Stimulated activated CD8-positive, alpha-beta memory T cell treated with anti-CD3 and anti-CD28 coated beads, Interleukin-12 subunit alpha, Interleukin-12 subunit beta, amount 100 ng/mL, for 4 hours (primary cell): Measurements from ENCODE around the gene RCBTB2.
"Not testable (repeated sequence)": the region's sequence is repeated elsewhere in the genome, so short reads cannot be mapped to it uniquely, and the experiment has no call there.

Experiments
- DNase-seq: peaks from one replicate; pipeline ENCODE4 v3.0.0-alpha.2; 2020; ENCODE audit warnings: low read depth

The RCBTB2 gene

GRCh38 chr13:48493066-48493765 is 39.7 kb downstream of the RCBTB2 start:
- DNase-seq = no peak

DNA sequence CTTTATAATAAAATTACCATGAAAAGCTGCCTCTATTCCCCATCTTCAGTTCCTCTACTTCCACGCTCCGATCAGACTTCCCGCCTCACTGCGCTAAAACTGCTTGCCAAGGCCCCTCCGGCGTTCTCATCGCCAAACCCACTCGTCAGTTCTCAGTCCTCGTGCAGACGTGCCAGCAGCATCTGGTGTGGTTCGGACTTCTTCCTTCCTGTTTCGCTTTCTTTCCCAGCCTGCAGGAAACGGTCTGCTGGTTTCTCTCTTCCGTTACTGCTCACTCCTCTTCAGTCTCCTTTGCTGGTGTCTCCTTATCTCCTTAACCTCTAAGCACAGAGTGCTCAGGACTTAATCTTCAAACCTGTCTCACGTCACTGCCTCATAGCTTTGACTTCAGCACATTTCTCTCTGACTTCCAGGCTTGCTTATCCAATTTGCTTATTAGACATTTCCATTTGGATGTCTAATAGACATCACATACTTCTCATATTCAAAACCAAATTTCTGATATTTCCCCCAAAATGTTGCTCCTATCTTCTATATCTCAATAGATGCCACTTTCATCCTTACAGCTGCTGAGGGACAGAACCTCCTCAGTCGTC is 40.3 kb downstream of the RCBTB2 start:
- peak; percentile 55 for DNase-seq

DNA sequence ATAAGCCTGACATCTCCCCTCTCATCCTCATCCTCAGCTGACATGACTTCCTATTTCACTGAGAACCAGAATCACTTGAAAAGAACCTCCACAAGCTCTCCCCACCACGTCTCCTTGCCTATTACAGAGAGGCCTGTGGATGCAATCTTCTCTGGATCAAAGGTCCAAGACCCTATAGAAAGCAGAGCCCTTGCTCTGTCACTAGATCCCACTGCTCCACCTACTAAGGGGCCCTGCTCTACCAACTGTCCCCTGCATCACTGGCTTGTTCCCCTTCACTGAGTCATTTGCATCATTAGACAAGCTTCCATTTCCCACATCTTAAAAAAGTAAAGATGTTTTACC is 40.8 kb downstream of the RCBTB2 start:
- DNase-seq = no peak

DNA sequence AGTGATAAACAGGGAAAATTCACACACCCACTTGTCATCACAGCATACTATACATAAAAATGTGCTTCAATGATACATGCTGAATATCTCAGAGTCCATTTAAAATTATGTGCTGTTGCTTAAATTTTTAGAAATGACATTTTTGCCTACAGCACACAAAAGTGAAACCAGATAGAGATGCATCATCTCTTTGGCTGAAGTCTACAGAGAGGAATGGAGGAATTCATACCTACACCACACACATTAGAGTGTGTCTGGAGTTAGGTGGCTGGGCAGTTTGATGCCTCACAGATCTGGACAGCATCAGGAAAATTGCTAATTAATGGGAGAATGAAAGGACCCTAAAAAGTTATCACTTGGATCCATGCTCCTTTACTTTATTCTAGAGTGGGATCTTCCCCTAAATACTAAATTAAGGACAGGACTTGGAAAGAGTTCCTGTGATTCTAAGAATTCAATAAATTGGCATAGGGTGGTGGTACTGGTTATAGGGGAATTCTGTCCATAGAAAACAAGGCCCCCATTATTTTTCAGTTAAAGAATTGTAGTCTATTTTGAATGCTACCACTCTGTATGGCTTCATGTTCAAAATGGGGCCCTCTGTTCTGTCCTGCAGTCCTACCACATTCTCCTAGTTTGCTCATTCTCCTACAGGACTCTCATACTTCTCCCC is 41.3 kb downstream of the RCBTB2 start:
- DNase-seq = no peak

GRCh38 chr13:48490241-48490640 is 42.6 kb downstream of the RCBTB2 start:
- DNase-seq = no peak

DNA sequence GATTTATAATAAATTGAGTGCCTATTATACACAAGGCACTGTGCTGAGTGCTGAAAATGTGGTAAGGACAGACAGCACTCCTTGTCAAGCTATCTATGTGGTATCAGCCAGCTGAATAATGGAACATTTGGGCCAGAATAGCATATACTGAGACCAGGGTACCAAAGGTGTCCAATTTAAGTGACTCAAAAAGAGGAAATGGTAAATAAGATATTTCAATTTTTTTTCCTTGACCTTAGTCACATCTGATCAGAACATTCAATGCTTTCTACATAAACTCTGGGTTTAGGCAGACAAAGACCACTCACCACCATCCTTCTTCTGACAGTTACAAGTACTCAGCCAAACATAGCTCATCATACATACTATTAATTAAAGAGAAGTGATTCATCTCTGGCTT is 43.2 kb downstream of the RCBTB2 start:
- DNase-seq = no peak

DNA sequence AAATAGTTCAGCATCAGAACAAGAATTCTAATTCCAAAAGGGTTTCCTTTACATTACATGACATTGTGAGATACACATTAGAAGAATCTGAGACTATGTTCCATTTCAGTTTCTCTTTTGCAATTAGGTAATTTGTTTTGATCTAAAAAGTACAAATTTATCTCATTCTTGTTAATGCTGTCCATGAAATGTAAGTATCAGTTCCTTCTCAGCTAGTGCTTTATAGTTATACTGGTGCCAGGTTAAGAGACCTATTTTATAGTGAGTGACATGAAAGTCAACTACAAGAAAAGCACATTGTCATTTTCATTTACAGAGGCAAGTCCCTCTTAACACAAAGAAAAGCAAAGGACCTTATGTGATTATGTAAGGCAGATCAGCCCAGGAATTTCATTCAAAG is 43.9 kb downstream of the RCBTB2 start:
- no peak for DNase-seq

GRCh38 chr13:48487968-48488367 is 44.9 kb downstream of the RCBTB2 start:
- DNase-seq = no peak

GRCh38 chr13:48486836-48487235 is 46.0 kb downstream of the RCBTB2 start:
- DNase-seq = no peak

GRCh38 chr13:48486362-48486761 is 46.5 kb downstream of the RCBTB2 start:
- no peak for DNase-seq

DNA sequence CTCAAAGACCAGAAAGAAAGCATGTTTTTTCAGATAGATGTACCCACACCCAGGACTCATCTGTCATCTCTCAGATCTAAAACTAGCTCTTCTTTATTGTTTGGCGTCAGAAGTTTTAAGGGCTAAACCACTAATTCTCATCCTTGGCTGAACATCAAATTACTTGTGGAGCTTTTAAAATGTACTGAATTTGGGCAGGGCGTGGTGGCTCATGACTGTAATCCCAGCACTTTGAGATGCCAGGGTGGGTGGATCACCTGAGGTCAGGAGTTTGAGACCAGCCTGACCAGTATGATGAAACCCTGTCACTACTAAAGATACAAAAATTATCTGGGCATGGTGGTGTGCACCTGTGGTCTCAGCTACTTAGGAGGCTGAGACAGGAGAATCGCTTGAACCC is 47.4 kb downstream of the RCBTB2 start:
- no peak for DNase-seq

GRCh38 chr13:48483575-48483974 is 49.3 kb downstream of the RCBTB2 start:
- no peak for DNase-seq

DNA sequence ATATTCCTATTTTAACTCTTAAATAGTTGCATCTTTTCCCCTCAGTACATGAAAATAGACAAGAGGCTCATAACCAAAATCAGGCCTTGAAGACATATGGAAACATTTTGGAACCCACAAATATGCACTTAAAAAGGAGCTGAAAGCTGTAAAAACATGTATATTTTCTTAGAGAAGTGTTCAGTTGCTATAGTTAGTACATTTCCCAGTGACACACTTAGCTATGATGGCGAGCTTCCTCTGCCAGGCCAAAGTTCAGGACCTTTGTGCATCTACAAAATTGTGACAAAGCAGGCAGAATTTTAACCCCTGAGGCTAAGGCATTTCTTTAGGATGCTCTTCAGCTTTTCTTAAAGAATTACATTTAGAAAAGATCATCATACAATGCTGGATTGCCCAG is 54.5 kb downstream of the RCBTB2 start:
- no peak for DNase-seq

DNA sequence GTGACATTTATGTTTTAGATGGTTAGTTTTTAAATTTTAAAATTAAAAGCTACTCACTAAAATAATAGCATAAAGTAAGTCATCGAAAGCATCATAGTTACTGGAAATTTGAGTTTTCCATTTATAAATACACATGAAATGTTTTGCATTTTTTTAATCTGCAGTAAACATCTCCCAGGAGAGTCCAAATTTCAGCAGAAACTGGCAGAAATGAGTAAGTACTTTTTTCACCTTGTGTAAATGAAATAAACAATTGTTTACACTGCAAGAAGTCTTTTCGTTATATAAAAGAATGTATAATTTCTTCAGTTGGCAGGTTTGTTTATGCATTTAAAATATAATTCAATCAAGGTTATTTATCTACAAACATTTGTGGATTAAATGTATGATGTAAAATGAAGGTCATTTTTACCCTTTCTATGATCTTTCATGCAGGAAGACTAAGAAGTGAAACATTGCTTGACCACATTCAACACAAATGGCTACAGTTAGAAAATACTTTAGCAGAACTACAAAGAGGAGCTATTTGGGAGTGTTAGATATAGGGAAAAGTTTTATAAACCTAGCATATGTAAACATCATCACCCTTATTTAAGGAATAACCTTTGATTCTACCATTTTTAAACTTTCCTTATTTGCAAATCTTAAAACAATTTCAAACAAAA is 55.6 kb downstream of the RCBTB2 start:
- DNase-seq = no peak

GRCh38 chr13:48476686-48477085 is 56.2 kb downstream of the RCBTB2 start:
- no peak for DNase-seq

DNA sequence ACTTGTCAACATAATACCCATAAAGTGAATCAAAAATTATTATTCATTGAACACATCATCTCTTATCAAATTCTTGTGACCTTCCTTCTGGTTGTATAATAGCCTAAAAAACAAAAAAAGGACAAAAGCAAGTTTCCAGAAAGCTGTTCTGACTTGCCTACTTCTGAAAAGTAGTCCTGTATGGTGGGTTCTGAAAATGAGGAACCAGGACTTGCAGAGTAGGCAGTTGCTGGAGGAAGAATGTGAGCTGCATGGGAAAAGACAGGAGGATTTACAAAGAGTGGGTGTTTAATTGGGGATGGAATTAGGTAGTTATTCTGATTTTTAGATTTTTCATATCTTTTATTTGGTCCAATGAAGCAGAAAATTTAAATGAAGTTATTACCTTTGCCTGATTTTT is 56.7 kb downstream of the RCBTB2 start:
- DNase-seq = no peak

DNA sequence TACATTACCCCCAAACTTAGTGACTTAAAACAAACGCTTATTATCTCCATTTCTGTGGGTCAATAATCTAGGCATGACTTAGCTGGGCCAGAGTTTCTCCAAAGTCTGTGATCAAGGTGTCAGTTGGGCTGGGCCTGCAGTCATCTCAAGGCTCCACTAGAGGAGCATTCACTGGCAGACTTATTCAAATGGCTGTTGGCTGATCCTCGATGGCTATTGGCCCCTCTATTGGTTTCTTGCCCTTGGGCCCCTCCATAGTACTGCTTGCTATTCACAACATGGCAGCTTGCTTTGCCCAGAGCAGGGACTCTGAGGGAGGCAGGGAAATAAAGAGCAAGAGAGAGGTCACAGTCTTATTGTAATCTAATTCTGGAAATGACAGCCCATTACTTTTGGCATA is 57.6 kb downstream of the RCBTB2 start:
- DNase-seq = no peak

DNA sequence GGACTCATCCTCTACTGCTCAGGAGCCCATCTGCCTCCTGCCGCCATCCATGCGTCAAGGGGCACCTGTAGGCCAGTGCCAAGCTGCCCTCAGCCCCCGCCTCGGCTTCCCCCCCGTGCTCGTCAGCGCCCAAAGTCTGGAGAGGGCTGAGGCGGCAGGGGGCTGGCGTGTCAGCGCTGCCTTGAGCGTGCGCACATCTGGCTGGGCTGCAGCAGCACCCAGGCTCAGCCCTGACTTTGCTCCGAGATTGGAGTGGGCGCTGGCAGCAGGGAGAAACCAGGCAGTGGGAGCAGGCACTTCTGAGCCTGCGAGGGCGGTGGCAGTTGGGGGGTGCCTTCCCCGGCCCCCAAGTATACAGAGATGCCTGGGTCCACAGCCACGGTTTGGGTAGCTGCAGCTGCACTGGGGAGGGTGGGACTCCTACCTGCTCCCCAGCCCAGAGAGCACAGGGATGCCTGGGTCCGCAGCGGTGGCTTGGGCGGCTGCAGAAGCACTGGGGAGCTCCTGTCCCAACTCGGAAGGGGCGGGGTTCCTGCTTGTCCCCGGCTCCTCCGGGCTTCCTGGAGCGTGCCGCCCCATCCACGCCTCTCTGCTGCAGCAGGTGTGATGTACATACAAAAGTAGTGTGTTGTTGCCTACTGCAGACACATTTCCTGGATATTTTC is 75.2 kb downstream of the RCBTB2 start:
- no peak for DNase-seq

DNA sequence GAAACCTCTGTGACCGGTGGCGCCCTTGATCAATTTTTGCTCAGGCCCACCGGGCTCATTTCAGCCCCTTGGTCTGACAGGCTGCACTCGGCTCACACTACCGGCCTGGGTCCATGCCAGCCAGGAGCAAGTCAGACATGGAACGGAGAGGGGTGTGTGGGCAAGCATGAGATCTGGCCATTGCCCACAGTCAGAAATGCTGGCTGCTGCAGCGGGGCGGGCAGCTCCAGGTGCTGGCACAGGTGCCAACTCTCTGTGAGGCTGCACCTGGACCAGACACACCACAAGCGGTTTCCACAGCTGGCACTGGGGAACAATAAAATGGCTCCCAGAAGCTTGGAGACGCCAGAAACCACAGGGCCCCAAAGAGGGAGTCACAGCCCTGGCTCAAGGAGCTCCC is 76.3 kb downstream of the RCBTB2 start:
- DNase-seq = no peak

GRCh38 chr13:48451196-48451595 is 81.7 kb downstream of the RCBTB2 start:
- not testable (repeated sequence) for DNase-seq

GRCh38 chr13:48449656-48450055 is 83.2 kb downstream of the RCBTB2 start:
- DNase-seq = no peak

DNA sequence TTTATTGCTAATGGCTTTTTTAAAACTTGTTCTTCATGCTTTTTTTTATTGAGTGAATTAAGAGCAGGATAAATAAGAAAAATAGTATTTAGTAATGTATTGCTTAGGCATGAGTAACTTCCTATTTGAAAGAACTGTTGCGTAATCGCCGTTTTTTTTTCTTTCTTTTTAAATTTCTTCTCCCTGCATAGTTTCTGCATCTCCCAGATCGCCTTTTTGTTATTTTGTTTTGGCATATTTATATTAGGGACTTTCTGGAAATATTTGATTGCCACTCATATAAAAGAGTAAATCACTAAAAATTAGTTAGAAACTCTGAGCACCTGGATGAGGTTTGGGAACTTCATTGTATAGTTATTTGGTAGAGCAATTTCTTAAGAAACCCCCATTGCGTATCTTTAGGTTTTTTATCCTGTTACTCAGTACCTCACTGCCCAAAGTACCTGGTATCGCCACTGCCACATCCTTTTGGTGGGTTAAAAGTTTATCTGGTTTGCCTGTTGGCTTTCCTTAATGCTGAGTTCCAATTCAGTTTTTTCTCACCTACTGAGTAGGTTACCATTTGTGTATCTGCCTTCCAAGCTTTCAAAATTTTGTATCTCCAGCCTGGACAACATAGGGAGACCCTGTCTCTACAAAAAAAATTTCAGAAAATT is 83.8 kb downstream of the RCBTB2 start:
- no peak for DNase-seq
